Suprapubic skin (tissue), 4 donors: Measurements from ENCODE around the gene MYO1F. TPM values are rescaled to one million over a fixed set of nuclear protein-coding genes. Genes with fewer than 3 reads are reported as not detected.
"Not testable (repeated sequence)": the region's sequence is repeated elsewhere in the genome, so short reads cannot be mapped to it uniquely, and the experiment has no call there.

Source experiments
- DNase-seq, 2 donors: peaks; one replicate each; pipeline ENCODE4 v3.0.0-alpha.2; 2019; ENCODE audit warnings: low spot score in 2 of 2
- H3K27ac ChIP-seq: fragments of 200-600 bp; sonication (generic); one replicate; pipeline ENCODE4 v1.5.1; 2019
- H3K27me3 ChIP-seq: fragments of 200-600 bp; sonication (generic); one replicate; pipeline ENCODE4 v1.5.1; 2019
- H3K36me3 ChIP-seq: fragments of 200-600 bp; sonication (generic); one replicate; pipeline ENCODE4 v1.5.1; 2019
- H3K4me1 ChIP-seq: fragments of 200-600 bp; sonication (generic); one replicate; pipeline ENCODE4 v1.5.1; 2019
- H3K4me3 ChIP-seq: fragments of 200-600 bp; sonication (generic); one replicate; pipeline ENCODE4 v1.5.1; 2019; ENCODE audit warnings: mild to moderate bottlenecking
- H3K9me3 ChIP-seq: fragments of 200-600 bp; sonication (generic); one replicate; pipeline ENCODE4 v1.5.1; 2019
- CTCF ChIP-seq, 2 donors: fragments of 200-600 bp in 1 of 2; fragments of 450-650 bp in 1 of 2; sonication (generic) in 1 of 2; IDR thresholded peaks; one replicate each; pipeline ENCODE4 v1.5.1; 2016 to 2019; ENCODE audit warnings: antibody characterized with exemption in 2 of 2, mild to moderate bottlenecking in 1 of 2, moderate library complexity in 1 of 2
- EP300 ChIP-seq: sonication (generic); formaldehyde crosslinking; IDR thresholded peaks from one replicate; pipeline ENCODE4 v1.6.1; 2017; ENCODE audit warnings: antibody characterized with exemption
- POLR2A ChIP-seq, 2 donors: fragments of 450-650 bp; IDR thresholded peaks; one replicate each; pipeline ENCODE4 v1.6.1; 2017; ENCODE audit warnings: antibody characterized with exemption in 2 of 2, mild to moderate bottlenecking in 2 of 2, moderate library complexity in 2 of 2
- POLR2AphosphoS5 ChIP-seq, 3 donors: sonication (generic); formaldehyde crosslinking; IDR thresholded peaks; one replicate each; pipeline ENCODE4 v1.6.1; 2017; ENCODE audit warnings: antibody characterized with exemption in 3 of 3
- WGBS: methylation state at CpG from one replicate; pipeline ENCODE4 v1.1.5; 2018; 5-methylcytosine and 5-hydroxymethylcytosine counted together
- total RNA-seq, 4 donors: library from RNA; depleted of rRNA; stranded (reverse); fragments of >200 nt; gene quantifications; one replicate each; pipeline ENCODE4 v1.1.0, GENCODE V29; 2016

MYO1F gene
- total RNA-seq, 4 donors from 2014 or later, result 3.2 to 14.6 (median 3.3) TPM

GRCh38 chr19:8525401-8525684 is 51.9 kb downstream of the MYO1F start:
- DNase-seq, result no peak
- H3K9me3 ChIP-seq, result no peaks in the 10 kb centered on the region
- no peak for TF ChIP-seq CTCF (IDR thresholded peaks at IDR 0.05)
- TF ChIP-seq POLR2AphosphoS5 (IDR thresholded peaks at IDR 0.05), result no peak
- no peak for TF ChIP-seq EP300
- TF ChIP-seq POLR2A (IDR thresholded peaks at IDR 0.05), result no peak

GRCh38 chr19:8519388-8519787 is 57.9 kb downstream of the MYO1F start:
- Histone ChIP-seq H3K4me3 (no peak overlapping the region), H3K36me3 (no peaks in the 10 kb centered on the region), H3K27ac (no peak overlapping the region), H3K4me1 (peaks cover 16% of the 10 kb centered on the region), H3K27me3 (no peaks in the 10 kb centered on the region), H3K9me3 (no peaks in the 10 kb centered on the region)
- TF ChIP-seq POLR2A (IDR thresholded peaks at IDR 0.05), result no peak
- no peak for TF ChIP-seq POLR2AphosphoS5 (IDR thresholded peaks at IDR 0.05)
- no peak for TF ChIP-seq EP300
- no peak for TF ChIP-seq CTCF (IDR thresholded peaks at IDR 0.05)
- WGBS, result 96% methylated on average over 6 of the region's 6 CpGs
- DNase-seq, result no peak

More at GRCh38 chr19:8525401-8525684, 51.9 kb downstream of the MYO1F start:
- 13% methylated on average over 15 of the region's 15 CpGs for WGBS
- Histone ChIP-seq H3K4me3 (peak overlapping the region; percentile 82), H3K4me1 (peaks cover 13% of the 10 kb centered on the region), H3K36me3 (peaks cover 6% of the 10 kb centered on the region), H3K27ac (peak overlapping the region; percentile 77), H3K27me3 (no peaks in the 10 kb centered on the region)

- no peaks in the 10 kb centered on the region for H3K9me3 ChIP-seq
- H3K4me1 ChIP-seq, result peaks cover 21% of the 10 kb centered on the region
- WGBS, result 87% methylated on average over 11 of the region's 11 CpGs
- H3K27me3 ChIP-seq, result no peaks in the 10 kb centered on the region
- H3K4me3 ChIP-seq, result no peak overlapping the region
- TF ChIP-seq POLR2A (IDR thresholded peaks at IDR 0.05) (no peak), CTCF (IDR thresholded peaks at IDR 0.05) (no peak), POLR2AphosphoS5 (IDR thresholded peaks at IDR 0.05) (no peak), EP300 (no peak)
- no peak for DNase-seq
- no peaks in the 10 kb centered on the region for H3K36me3 ChIP-seq
- H3K27ac ChIP-seq, result no peak overlapping the region
These were observed 58.7 kb downstream of the MYO1F start for GRCh38 chr19:8518536-8518935.

GRCh38 chr19:8517551-8518442 is 59.4 kb downstream of the MYO1F start:
- no peak overlapping the region for H3K4me3 ChIP-seq
- no peaks in the 10 kb centered on the region for H3K27me3 ChIP-seq
- WGBS, result 44% methylated on average over 10 of the region's 10 CpGs
- no peaks in the 10 kb centered on the region for H3K36me3 ChIP-seq
- TF ChIP-seq CTCF (IDR thresholded peaks at IDR 0.05), result no peak
- TF ChIP-seq EP300, result no peak
- TF ChIP-seq POLR2A (IDR thresholded peaks at IDR 0.05), result no peak
- TF ChIP-seq POLR2AphosphoS5 (IDR thresholded peaks at IDR 0.05), result no peak
- no peak overlapping the region for H3K27ac ChIP-seq
- peaks cover 28% of the 10 kb centered on the region for H3K4me1 ChIP-seq
- no peak for DNase-seq
- no peaks in the 10 kb centered on the region for H3K9me3 ChIP-seq

- Histone ChIP-seq H3K4me3 (no peak overlapping the region), H3K9me3 (no peaks in the 10 kb centered on the region), H3K27me3 (no peaks in the 10 kb centered on the region), H3K4me1 (peaks cover 46% of the 10 kb centered on the region), H3K36me3 (peaks cover 9% of the 10 kb centered on the region), H3K27ac (no peak overlapping the region)
- no peak for DNase-seq
- 71% methylated on average over 11 of the region's 11 CpGs for WGBS
- TF ChIP-seq CTCF (IDR thresholded peaks at IDR 0.05) (no peak), POLR2A (IDR thresholded peaks at IDR 0.05) (no peak), EP300 (no peak), POLR2AphosphoS5 (IDR thresholded peaks at IDR 0.05) (no peak)
These were observed 61.9 kb downstream of the MYO1F start for GRCh38 chr19:8515317-8515716.

- H3K4me1 ChIP-seq, result peaks cover 46% of the 10 kb centered on the region
- peaks cover 11% of the 10 kb centered on the region for H3K36me3 ChIP-seq
- H3K9me3 ChIP-seq, DNase-seq, H3K27me3 ChIP-seq: not testable (repeated sequence)
- WGBS, result 81% methylated on average over 21 of the region's 21 CpGs
- peak overlapping the region; percentile 100 for H3K27ac ChIP-seq
- peak overlapping the region; percentile 90 for H3K4me3 ChIP-seq
These were observed 62.7 kb downstream of the MYO1F start for GRCh38 chr19:8514505-8515009.
